ENCODE data around the gene GLRX. TPM values are rescaled to one million over a fixed set of nuclear protein-coding genes. Genes with fewer than 3 reads are reported as not detected.

GLRX gene
- total and polyA plus RNA-seq, 2 of the 4 experiments (the other 2 are of a cell fraction), result 142 to 193 TPM

- no peak overlapping the region for H2BK120ac ChIP-seq (ENCODE audit: low read depth, low read length)
- DNase-seq (no peak), ATAC-seq (ENCODE audit: low read depth) (no peak)
- no peak overlapping the region for H3K23ac ChIP-seq (ENCODE audit: low read depth, low read length)
- H2AK9ac ChIP-seq (replicated peaks; ENCODE audit: low read depth, low read length, poor library complexity), result no peak overlapping the region
- no peaks in the 10 kb centered on the region for H3K27me3 ChIP-seq (ENCODE audit: control insufficient read depth, insufficient read depth, low read length)
- BruUV-seq (replicated peaks), result no TSS peak
- no peak overlapping the region for H4K91ac ChIP-seq (ENCODE audit: insufficient read depth, low read depth, low read length)
- H3K9ac ChIP-seq (ENCODE audit: low read depth, low read length), result no peak overlapping the region
- H2AK5ac ChIP-seq (ENCODE audit: low read depth, low read length), result no peak overlapping the region
- 0 out of 2 replicates have a peak overlapping the region, but pooled peaks have one; percentile 43 for H3K18ac ChIP-seq (ENCODE audit: low read depth, low read length)
- POLR2A ChIA-PET (ENCODE audit: unreplicated experiment), result no interaction called here
- H3K9me3 ChIP-seq (ENCODE audit: control insufficient read depth, insufficient read depth, low read length), result no peaks in the 10 kb centered on the region
- intact Hi-C loops (cut with micrococcal nuclease) (no loop called here), in situ Hi-C loops (cut with MboI; ENCODE audit: low sequenced_read_pairs) (no loop called here), dilution Hi-C loops (cut with HindIII; ENCODE audit: low sequenced_read_pairs, unreplicated experiment) (no loop called here)
- H4K20me1 ChIP-seq (ENCODE audit: insufficient read depth, low read length), result no peaks in the 10 kb centered on the region
- peaks cover 4 to 12% of the 10 kb centered on the region in 2 experiments; a peak in 3 of 4 replicates for H3K79me1 ChIP-seq (ENCODE audit: low read depth in 1 of 2, low read length in 2 of 2)
- no peak overlapping the region for H2AFZ ChIP-seq (replicated peaks; ENCODE audit: low read length, poor library complexity)
- H4K5ac ChIP-seq (ENCODE audit: low read depth, low read length), result no peak overlapping the region
- no peak overlapping the region for H3K14ac ChIP-seq (replicated peaks; ENCODE audit: low read depth, low read length)
- H3K56ac ChIP-seq (ENCODE audit: extremely low read depth, insufficient read depth, low read length), result no peak overlapping the region
- H2BK20ac ChIP-seq (ENCODE audit: low read depth, low read length), result no peak overlapping the region
- no peak overlapping the region for H3K4me3 ChIP-seq (ENCODE audit: insufficient read depth, low read depth, low read length)
- H3K36me3 ChIP-seq (ENCODE audit: control insufficient read depth, insufficient read depth, low read length), result peaks cover 12% of the 10 kb centered on the region
- TF ChIP-seq RCOR1 (IDR thresholded peaks at IDR 0.05; ENCODE audit: insufficient replicate concordance, low read length) (no peak), USF2 (IDR thresholded peaks at IDR 0.05; ENCODE audit: low read depth, low read length) (no peak), MXI1 (IDR thresholded peaks at IDR 0.05; ENCODE audit: borderline replicate concordance, low read depth, low read length) (no peak), BHLHE40 (IDR thresholded peaks at IDR 0.05; ENCODE audit: low read depth, low read length) (no peak), CHD1 (IDR thresholded peaks at IDR 0.05; ENCODE audit: low read depth, low read length) (no peak), RFX5 (IDR thresholded peaks at IDR 0.05; ENCODE audit: low read depth, low read length) (no peak), RAD21 (IDR thresholded peaks at IDR 0.05; ENCODE audit: low read length) (no peak), MAFK (IDR thresholded peaks at IDR 0.05; ENCODE audit: low read depth, low read length) (no peak), CEBPB (IDR thresholded peaks at IDR 0.05; ENCODE audit: low read depth, low read length) (no peak), NFE2L2 (IDR thresholded peaks at IDR 0.05; ENCODE audit: low read depth, low read length) (no peak), FOS (IDR thresholded peaks at IDR 0.05; ENCODE audit: low read depth, low read length) (no peak), POLR2A (IDR thresholded peaks at IDR 0.05; ENCODE audit: low read depth, low read length) (no peak), MAZ (IDR thresholded peaks at IDR 0.05; ENCODE audit: borderline replicate concordance, low read depth, low read length) (no peak)
- TF ChIP-seq, protein P1, sequence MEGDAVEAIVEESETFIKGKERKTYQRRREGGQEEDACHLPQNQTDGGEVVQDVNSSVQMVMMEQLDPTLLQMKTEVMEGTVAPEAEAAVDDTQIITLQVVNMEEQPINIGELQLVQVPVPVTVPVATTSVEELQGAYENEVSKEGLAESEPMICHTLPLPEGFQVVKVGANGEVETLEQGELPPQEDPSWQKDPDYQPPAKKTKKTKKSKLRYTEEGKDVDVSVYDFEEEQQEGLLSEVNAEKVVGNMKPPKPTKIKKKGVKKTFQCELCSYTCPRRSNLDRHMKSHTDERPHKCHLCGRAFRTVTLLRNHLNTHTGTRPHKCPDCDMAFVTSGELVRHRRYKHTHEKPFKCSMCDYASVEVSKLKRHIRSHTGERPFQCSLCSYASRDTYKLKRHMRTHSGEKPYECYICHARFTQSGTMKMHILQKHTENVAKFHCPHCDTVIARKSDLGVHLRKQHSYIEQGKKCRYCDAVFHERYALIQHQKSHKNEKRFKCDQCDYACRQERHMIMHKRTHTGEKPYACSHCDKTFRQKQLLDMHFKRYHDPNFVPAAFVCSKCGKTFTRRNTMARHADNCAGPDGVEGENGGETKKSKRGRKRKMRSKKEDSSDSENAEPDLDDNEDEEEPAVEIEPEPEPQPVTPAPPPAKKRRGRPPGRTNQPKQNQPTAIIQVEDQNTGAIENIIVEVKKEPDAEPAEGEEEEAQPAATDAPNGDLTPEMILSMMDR (conservative IDR thresholded peaks at IDR 0.05; ENCODE audit: low read depth, low read length), result no peak
- TF ChIP-seq, protein P2, sequence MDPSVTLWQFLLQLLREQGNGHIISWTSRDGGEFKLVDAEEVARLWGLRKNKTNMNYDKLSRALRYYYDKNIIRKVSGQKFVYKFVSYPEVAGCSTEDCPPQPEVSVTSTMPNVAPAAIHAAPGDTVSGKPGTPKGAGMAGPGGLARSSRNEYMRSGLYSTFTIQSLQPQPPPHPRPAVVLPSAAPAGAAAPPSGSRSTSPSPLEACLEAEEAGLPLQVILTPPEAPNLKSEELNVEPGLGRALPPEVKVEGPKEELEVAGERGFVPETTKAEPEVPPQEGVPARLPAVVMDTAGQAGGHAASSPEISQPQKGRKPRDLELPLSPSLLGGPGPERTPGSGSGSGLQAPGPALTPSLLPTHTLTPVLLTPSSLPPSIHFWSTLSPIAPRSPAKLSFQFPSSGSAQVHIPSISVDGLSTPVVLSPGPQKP (IDR thresholded peaks at IDR 0.05; ENCODE audit: borderline replicate concordance, low read depth, low read length), result no peak
- CTCF ChIA-PET, result no interaction called here
- H3K27ac ChIP-seq (ENCODE audit: insufficient read depth, low read length), result no peak overlapping the region
- H2BK15ac ChIP-seq (ENCODE audit: low read depth, low read length), result no peak overlapping the region
- H3K4ac ChIP-seq (ENCODE audit: low read depth, low read length), result no peak overlapping the region
- no peak overlapping the region for H3K4me2 ChIP-seq (ENCODE audit: low read depth, low read length)
- H3K4me1 ChIP-seq (ENCODE audit: control insufficient read depth, insufficient read depth, low read length), result peaks cover 6% of the 10 kb centered on the region
- no peak overlapping the region for H2BK5ac ChIP-seq (ENCODE audit: low read depth, low read length, poor library complexity, severe bottlenecking)
- no peak overlapping the region for H4K8ac ChIP-seq (ENCODE audit: low read depth in 2 of 2, low read length in 2 of 2)
- peaks cover 8% of the 10 kb centered on the region for H3K9me1 ChIP-seq (ENCODE audit: insufficient read depth, low read length)
These were observed 24.0 kb downstream of the GLRX start for GRCh38 chr5:95798545-95798944.
